Aorta (tissue), 5 donors: Measurements from ENCODE around the gene CDPF1. TPM values are rescaled to one million over a fixed set of nuclear protein-coding genes. Genes with fewer than 3 reads are reported as not detected.
A peak's percentile ranks its signal among the peaks of the same experiment; 100 is the strongest.

Experiments
- ATAC-seq: fragments of 200-7000 bp; cut with Tn5 transposase; one replicate; pipeline ENCODE4 v1.9.1; 2022; ENCODE audit warnings: moderate library complexity; ENCODE audit not compliant: low FRiP score
- DNase-seq, 2 donors: peaks; one replicate each; pipeline ENCODE4 v3.0.0-alpha.2; 2020
- H3K27ac ChIP-seq, 2 donors: one replicate each; pipeline ENCODE4 v1.5.1; 2013; ENCODE audit warnings: low read length in 2 of 2, mild to moderate bottlenecking in 2 of 2, moderate library complexity in 2 of 2, control low read depth in 1 of 2, inconsistent platforms in 1 of 2, low read depth in 1 of 2
- H3K27me3 ChIP-seq, 2 donors: one replicate each; pipeline ENCODE4 v1.6.1; 2013; ENCODE audit warnings: control low read depth in 1 of 2, low read length in 1 of 2, mild to moderate bottlenecking in 1 of 2, moderate library complexity in 1 of 2; ENCODE audit not compliant: insufficient read depth in 2 of 2, control insufficient read depth in 1 of 2
- H3K36me3 ChIP-seq, 2 donors: one replicate each; pipeline ENCODE4 v1.6.1; 2013; ENCODE audit warnings: control low read depth in 1 of 2, low read length in 1 of 2, mild to moderate bottlenecking in 1 of 2; ENCODE audit not compliant: insufficient read depth in 2 of 2, control insufficient read depth in 1 of 2
- H3K4me1 ChIP-seq, 2 donors: one replicate each; pipeline ENCODE4 v1.6.1; 2013; ENCODE audit warnings: low read length in 2 of 2, control low read depth in 1 of 2, mild to moderate bottlenecking in 1 of 2, moderate library complexity in 1 of 2; ENCODE audit not compliant: insufficient read depth in 2 of 2, control insufficient read depth in 1 of 2
- H3K4me3 ChIP-seq, 2 donors: one replicate each; pipeline ENCODE4 v1.5.1; 2013; ENCODE audit warnings: low read length in 2 of 2, control low read depth in 1 of 2, mild to moderate bottlenecking in 1 of 2
- H3K9me3 ChIP-seq: one replicate; pipeline ENCODE4 v1.6.1; 2013; ENCODE audit warnings: mild to moderate bottlenecking, low read length; ENCODE audit not compliant: control insufficient read depth
- WGBS, 2 donors: extraction: QIAGEN DNeasy Blood & Tissue Kit; methylation state at CpG; one replicate each; pipeline ENCODE4 v1.1.7; 2013; 5-methylcytosine and 5-hydroxymethylcytosine counted together
- intact Hi-C, 2 donors: fragments of 100-400 bp; cut with DNase I; formaldehyde crosslinking; loops; one replicate each; pipeline versions ENCODE4 v1.14.2 to v1.15.0; 2022
- polyA plus RNA-seq, 2 donors: library from polyadenylated mRNA; stranded (reverse); fragments of 200-250 nt; gene quantifications; one replicate each; pipeline ENCODE4 v1.2.3, GENCODE V29; 2013
- total RNA-seq, 2 donors: library from RNA; stranded (reverse); fragmentation: NEBNext Ultra II Directional; extraction: Animal tissue kit (Norgen Biotek cat#: 25700); gene quantifications; one replicate each; pipeline ENCODE4 v1.2.1, GENCODE V29; 2021
- donor health status: healthy with polysubstance abuse.
- donor health status: Bipolar disorder and iron deficiency.
- donor health status: DM: no; HTN: no; CAD: no.
- donor health status: DM: no; HTN: no; CAD: no.
- donor health status: DM: yes; HTN: yes; CAD: no.

The CDPF1 gene
- total and polyA plus RNA-seq, 4 donors, result 4.1 to 17.8 (median 9.9) TPM

DNA sequence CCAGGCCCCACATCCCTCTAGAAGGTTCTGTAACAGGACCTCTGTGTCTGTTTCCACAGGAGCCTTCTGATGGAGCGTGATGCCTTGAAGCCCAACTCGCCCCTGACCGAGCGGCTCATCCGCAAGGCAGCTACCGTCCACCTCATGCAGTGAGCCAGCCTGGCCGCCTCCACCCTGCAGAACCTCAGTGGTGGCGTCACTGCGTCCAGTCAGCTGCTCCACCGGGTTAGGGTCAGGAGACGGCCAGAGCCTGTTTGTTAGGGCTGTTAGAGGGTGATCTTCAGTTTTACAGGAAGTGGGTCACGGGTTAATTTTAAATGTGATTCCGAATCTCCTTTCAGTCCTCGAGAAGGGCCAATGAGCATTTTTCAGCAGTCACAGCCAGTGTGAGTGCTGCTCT is 42.6 kb upstream of the CDPF1 start:
- no peak overlapping the region for H3K4me3 ChIP-seq
- peaks cover 0 to 3% of the 10 kb centered on the region in 2 donors for H3K36me3 ChIP-seq
- H3K27me3 ChIP-seq, result no peaks in the 10 kb centered on the region
- no peak overlapping the region for H3K27ac ChIP-seq
- DNase-seq (peak; percentile 77 to 82), ATAC-seq (no peak)
- no peaks in the 10 kb centered on the region for H3K9me3 ChIP-seq
- H3K4me1 ChIP-seq, result no peaks in the 10 kb centered on the region
- 90 to 92% methylated on average over 14 of the region's 14 CpGs for WGBS, 2 donors
- intact Hi-C loops, result no loop called here

GRCh38 chr22:46292173-46292572 is 42.1 kb upstream of the CDPF1 start:
- no peak for DNase-seq
- Histone ChIP-seq H3K4me3 (no peak overlapping the region), H3K27ac (no peak overlapping the region), H3K9me3 (no peaks in the 10 kb centered on the region), H3K27me3 (no peaks in the 10 kb centered on the region), H3K4me1 (no peaks in the 10 kb centered on the region), H3K36me3 (peaks cover 0 to 3% of the 10 kb centered on the region in 2 donors)
- intact Hi-C loops, result no loop called here
- 91 to 97% methylated on average over 3 of the region's 3 CpGs for WGBS, 2 donors
- no peak for ATAC-seq

DNA sequence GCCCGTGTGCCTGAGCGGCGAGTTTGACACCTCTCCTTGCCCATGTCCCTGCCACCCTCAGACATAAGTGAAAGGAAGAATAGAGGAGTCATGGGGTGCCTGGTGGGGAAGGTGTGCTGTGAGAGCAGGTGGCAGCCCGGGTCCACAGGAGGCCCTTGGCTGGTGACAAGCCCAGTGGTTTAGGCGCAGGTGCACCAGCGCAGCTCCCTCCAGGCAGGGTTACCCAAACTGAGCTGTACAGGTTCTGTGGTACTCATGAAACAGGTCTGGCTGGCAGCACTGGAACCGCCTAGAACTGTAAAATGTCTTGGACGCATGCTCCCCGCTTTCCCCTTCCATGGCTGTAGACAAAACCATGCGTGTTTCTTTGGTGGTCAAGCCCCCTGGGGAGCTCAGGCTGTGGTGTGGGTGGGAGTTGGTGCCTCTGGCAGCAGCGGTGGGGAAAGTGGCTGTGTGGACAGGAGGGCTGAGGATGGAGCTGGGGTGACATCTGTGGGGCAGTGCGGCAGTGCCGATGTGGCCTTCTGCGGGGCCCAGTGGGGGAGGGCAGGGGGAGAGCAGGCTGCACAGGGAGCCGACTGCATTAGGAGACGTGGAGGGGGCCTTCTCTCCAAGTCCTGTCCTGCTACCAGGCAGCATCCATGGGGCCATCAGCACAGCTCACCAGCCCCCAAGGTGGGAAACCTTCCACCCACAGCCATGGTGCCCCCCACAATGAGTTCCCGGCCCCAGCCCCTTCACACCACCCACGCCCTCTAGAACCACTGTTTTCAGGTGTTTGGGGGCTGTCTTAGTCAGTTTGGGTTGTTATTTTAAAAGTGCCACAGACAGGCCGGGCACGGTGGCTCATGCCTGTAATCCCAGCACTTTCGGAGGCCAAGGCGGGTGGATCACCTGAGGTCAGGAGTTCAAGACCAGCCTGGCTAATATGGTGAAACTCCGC is 41.0 kb upstream of the CDPF1 start:
- intact Hi-C loops, result no loop called here
- DNase-seq, result no peak
- no peak for ATAC-seq
- Histone ChIP-seq H3K27ac (no peak overlapping the region), H3K4me3 (no peak overlapping the region), H3K4me1 (no peaks in the 10 kb centered on the region), H3K27me3 (no peaks in the 10 kb centered on the region), H3K36me3 (peaks cover 0 to 3% of the 10 kb centered on the region in 2 donors), H3K9me3 (no peaks in the 10 kb centered on the region)
- WGBS, 2 donors, result 94 to 96% methylated on average over 23 of the region's 23 CpGs

- Histone ChIP-seq H3K4me1 (no peaks in the 10 kb centered on the region), H3K36me3 (peaks cover 0 to 3% of the 10 kb centered on the region in 2 donors), H3K27me3 (no peaks in the 10 kb centered on the region), H3K9me3 (no peaks in the 10 kb centered on the region), H3K4me3 (no peak overlapping the region), H3K27ac (no peak overlapping the region)
- peak in 1 of 2 donors; percentile 60 for DNase-seq
- intact Hi-C loops, result no loop called here
- WGBS, 2 donors, result 94 to 96% methylated on average over 17 of the region's 17 CpGs
- no peak for ATAC-seq
Observed at GRCh38 chr22:46290121-46290842, 40.2 kb upstream of the CDPF1 start.

DNA sequence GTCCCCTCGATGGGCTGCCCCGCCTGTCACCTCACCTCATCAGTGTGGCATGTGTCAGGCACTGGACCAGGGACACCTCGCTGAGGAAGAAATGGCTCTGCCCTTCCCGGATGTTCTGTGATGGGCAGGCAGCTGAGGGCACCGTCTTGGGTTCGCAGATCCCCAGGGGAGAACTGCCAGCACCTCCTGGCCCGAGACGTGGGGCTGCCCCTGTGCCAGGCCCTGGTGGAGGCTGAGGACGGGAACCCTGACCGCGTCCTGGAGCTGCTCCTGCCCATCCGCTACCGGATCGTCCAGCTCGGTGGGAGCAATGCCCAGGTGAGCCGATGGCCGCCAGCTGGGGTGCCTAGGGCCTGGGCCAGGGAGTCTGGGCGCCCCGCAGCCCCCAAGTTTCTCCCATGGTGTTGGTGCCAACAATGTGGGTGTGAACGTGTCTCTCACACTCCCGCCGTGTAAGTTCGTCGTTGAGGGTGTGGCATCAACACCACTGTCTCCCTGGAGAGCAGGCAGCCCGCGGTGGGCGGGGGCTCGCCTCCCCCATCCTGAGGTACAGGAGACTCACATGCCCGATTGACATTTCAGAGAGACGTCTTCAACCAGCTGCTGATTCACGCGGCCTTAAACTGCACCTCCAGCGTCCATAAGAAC is 39.3 kb upstream of the CDPF1 start:
- intact Hi-C loops, result no loop called here
- no peaks in the 10 kb centered on the region for H3K27me3 ChIP-seq
- no peak overlapping the region for H3K27ac ChIP-seq
- 87 to 88% methylated on average over 33 of the region's 33 CpGs for WGBS, 2 donors
- no peaks in the 10 kb centered on the region for H3K9me3 ChIP-seq
- peaks cover 0 to 3% of the 10 kb centered on the region in 2 donors for H3K36me3 ChIP-seq
- H3K4me1 ChIP-seq, result no peaks in the 10 kb centered on the region
- ATAC-seq (no peak), DNase-seq (peak in 1 of 2 donors; percentile 73)
- no peak overlapping the region for H3K4me3 ChIP-seq

DNA sequence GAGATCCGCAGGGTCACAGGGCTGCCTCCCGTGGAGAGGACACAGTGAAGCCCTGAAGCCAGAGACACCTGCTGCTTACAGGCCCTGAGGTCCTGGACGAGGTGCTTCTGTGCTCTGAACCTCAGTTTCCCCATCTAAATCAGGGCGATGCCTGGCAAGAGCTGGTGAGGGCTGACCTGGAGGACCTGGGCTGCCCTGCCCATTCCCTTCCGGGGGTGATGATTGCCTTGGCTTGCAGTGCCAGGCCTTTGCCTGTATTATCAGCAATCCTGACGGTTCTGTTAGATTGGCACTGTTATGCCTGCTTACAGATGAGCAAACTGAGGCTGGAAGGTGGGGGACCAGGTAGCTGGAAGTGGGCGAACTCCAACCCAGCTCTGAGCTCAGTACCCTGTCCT is 38.8 kb upstream of the CDPF1 start:
- H3K9me3 ChIP-seq, result no peaks in the 10 kb centered on the region
- no peaks in the 10 kb centered on the region for H3K4me1 ChIP-seq
- DNase-seq (peak in 1 of 2 donors; percentile 37), ATAC-seq (no peak)
- peaks cover 0 to 3% of the 10 kb centered on the region in 2 donors for H3K36me3 ChIP-seq
- no peaks in the 10 kb centered on the region for H3K27me3 ChIP-seq
- 83 to 90% methylated on average over 7 of the region's 7 CpGs for WGBS, 2 donors
- H3K4me3 ChIP-seq, result no peak overlapping the region
- intact Hi-C loops, result no loop called here
- H3K27ac ChIP-seq, result no peak overlapping the region

DNA sequence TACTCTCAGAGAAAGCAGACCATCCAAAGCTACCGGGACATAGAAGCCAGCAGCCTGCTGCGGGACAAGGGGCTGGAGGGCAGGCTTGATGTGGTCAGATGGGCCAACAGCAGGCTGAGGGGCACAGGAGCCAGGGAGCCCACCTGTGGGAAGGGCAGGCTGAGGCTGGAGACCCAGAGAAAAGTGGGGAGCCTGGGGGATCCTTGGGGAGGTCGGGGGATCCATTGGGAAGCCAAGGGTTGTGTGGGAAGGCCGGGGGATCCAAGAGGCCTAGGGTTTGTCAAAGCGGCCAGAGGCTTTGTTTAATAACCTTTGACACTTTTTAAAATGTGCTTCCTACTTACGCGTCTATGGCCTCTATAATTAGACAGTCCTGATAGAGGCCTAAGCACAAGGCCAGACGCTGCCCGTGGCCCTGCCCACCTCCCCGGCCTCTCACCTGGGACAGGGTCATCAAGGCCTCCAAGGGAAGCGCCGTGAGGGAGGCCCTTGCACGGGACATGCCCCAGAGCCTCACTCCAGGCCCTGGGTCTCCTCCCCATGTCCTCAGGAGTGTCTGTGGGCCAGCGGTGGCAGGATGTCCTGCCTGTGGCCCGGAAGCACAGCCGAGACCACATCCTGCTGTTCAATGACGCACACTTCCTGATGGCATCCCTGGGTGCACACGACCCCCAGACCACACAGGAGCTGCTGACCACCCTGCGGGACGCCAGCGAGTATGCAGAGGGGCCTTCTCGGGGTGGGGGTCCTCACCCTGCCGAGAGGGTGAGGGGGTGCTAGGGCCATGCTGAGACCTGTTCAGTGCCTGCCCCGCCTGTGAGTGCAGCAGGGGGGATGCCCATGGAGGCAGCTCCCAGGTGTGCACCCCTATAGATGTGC is 38.0 kb upstream of the CDPF1 start:
- Histone ChIP-seq H3K9me3 (no peaks in the 10 kb centered on the region), H3K4me3 (no peak overlapping the region), H3K36me3 (peaks cover 0 to 3% of the 10 kb centered on the region in 2 donors), H3K27ac (no peak overlapping the region), H3K4me1 (no peaks in the 10 kb centered on the region), H3K27me3 (no peaks in the 10 kb centered on the region)
- no peak for ATAC-seq
- 80 to 84% methylated on average over 24 of the region's 24 CpGs for WGBS, 2 donors
- intact Hi-C loops, result no loop called here
- DNase-seq, result peak; percentile 76 to 78
